Measurements from ENCODE around the gene BMPR1B. TPM values are rescaled to one million over a fixed set of nuclear protein-coding genes. Genes with fewer than 3 reads are reported as not detected.

Gene BMPR1B
- total RNA-seq, 1 experiment from 2014 or later, result 0.62 TPM

- POLR2A ChIA-PET, result no interaction called here
- no peak overlapping the region for H3K4me3 ChIP-seq (ENCODE audit: low read depth in 2 of 2, low read length in 2 of 2)
- no peak for TF ChIP-seq SIN3A (IDR thresholded peaks at IDR 0.05; ENCODE audit: borderline replicate concordance, insufficient read depth, low read depth, low read length)
- no peak for TF ChIP-seq CTCF (IDR thresholded peaks at IDR 0.05)
- no peak for TF ChIP-seq TCF7L2 (IDR thresholded peaks at IDR 0.05; ENCODE audit: low read depth, low read length)
- TF ChIP-seq, protein P1, sequence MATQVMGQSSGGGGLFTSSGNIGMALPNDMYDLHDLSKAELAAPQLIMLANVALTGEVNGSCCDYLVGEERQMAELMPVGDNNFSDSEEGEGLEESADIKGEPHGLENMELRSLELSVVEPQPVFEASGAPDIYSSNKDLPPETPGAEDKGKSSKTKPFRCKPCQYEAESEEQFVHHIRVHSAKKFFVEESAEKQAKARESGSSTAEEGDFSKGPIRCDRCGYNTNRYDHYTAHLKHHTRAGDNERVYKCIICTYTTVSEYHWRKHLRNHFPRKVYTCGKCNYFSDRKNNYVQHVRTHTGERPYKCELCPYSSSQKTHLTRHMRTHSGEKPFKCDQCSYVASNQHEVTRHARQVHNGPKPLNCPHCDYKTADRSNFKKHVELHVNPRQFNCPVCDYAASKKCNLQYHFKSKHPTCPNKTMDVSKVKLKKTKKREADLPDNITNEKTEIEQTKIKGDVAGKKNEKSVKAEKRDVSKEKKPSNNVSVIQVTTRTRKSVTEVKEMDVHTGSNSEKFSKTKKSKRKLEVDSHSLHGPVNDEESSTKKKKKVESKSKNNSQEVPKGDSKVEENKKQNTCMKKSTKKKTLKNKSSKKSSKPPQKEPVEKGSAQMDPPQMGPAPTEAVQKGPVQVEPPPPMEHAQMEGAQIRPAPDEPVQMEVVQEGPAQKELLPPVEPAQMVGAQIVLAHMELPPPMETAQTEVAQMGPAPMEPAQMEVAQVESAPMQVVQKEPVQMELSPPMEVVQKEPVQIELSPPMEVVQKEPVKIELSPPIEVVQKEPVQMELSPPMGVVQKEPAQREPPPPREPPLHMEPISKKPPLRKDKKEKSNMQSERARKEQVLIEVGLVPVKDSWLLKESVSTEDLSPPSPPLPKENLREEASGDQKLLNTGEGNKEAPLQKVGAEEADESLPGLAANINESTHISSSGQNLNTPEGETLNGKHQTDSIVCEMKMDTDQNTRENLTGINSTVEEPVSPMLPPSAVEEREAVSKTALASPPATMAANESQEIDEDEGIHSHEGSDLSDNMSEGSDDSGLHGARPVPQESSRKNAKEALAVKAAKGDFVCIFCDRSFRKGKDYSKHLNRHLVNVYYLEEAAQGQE (IDR thresholded peaks at IDR 0.05; ENCODE audit: insufficient read depth in 1 of 2, low read depth in 2 of 2, low read length in 1 of 2), result no peak
- TF ChIP-seq POLR2AphosphoS5 (IDR thresholded peaks at IDR 0.05; ENCODE audit: low read depth, low read length), result no peak
- H3K27ac ChIP-seq (ENCODE audit: low read length), result no peak overlapping the region
- no peaks in the 10 kb centered on the region for H3K9me3 ChIP-seq (ENCODE audit: control insufficient read depth, insufficient read depth, low read depth, low read length)
- H3K4me1 ChIP-seq (ENCODE audit: control insufficient read depth, insufficient read depth, low read length), result no peaks in the 10 kb centered on the region
- intact Hi-C loops (cut with micrococcal nuclease; ENCODE audit: unreplicated experiment), result no loop called here
- no peaks in the 10 kb centered on the region for H3K27me3 ChIP-seq (ENCODE audit: control insufficient read depth, insufficient read depth, low read length)
- in situ Hi-C loops (cut with HindIII; ENCODE audit: low pct_unique_long_range_greater_than_20kb, low sequenced_read_pairs), result no loop called here
- CTCF ChIA-PET, result no interaction called here
- ATAC-seq, result no peak
- no peak for DNase-seq (ENCODE audit: low read depth, low spot score)
- BruUV-seq (replicated peaks), result no TSS peak
- H3K36me3 ChIP-seq (ENCODE audit: control insufficient read depth, insufficient read depth, low read length), result no peaks in the 10 kb centered on the region
Observed at GRCh38 chr4:94721310-94721709, 36.4 kb upstream of the BMPR1B start.

GRCh38 chr4:94722270-94722669 is 35.5 kb upstream of the BMPR1B start:
- DNase-seq (ENCODE audit: low read depth, low spot score) (no peak), ATAC-seq (no peak)
- Histone ChIP-seq H3K27me3 (ENCODE audit: control insufficient read depth, insufficient read depth, low read length) (no peaks in the 10 kb centered on the region), H3K4me3 (ENCODE audit: low read depth in 2 of 2, low read length in 2 of 2) (no peak overlapping the region), H3K4me1 (ENCODE audit: control insufficient read depth, insufficient read depth, low read length) (no peaks in the 10 kb centered on the region), H3K36me3 (ENCODE audit: control insufficient read depth, insufficient read depth, low read length) (no peaks in the 10 kb centered on the region), H3K27ac (ENCODE audit: low read length) (no peak overlapping the region), H3K9me3 (ENCODE audit: control insufficient read depth, insufficient read depth, low read depth, low read length) (no peaks in the 10 kb centered on the region)
- POLR2A ChIA-PET, result no interaction called here
- no TSS peak for BruUV-seq (replicated peaks)
- in situ Hi-C loops (cut with HindIII; ENCODE audit: low pct_unique_long_range_greater_than_20kb, low sequenced_read_pairs) (no loop called here), intact Hi-C loops (cut with micrococcal nuclease; ENCODE audit: unreplicated experiment) (no loop called here)
- TF ChIP-seq, protein P1 (IDR thresholded peaks at IDR 0.05; ENCODE audit: insufficient read depth in 1 of 2, low read depth in 2 of 2, low read length in 1 of 2), result no peak
- TF ChIP-seq TCF7L2 (IDR thresholded peaks at IDR 0.05; ENCODE audit: low read depth, low read length) (no peak), SIN3A (IDR thresholded peaks at IDR 0.05; ENCODE audit: borderline replicate concordance, insufficient read depth, low read depth, low read length) (no peak), CTCF (IDR thresholded peaks at IDR 0.05) (no peak), POLR2AphosphoS5 (IDR thresholded peaks at IDR 0.05; ENCODE audit: low read depth, low read length) (no peak)
- CTCF ChIA-PET, result no interaction called here
